Activated effector memory CD4-positive, alpha-beta T cell treated with Interleukin-2 at 50 U/mL for 16 hours (primary cell): Measurements from ENCODE around the gene C5.
"Not testable (repeated sequence)": the region's sequence is repeated elsewhere in the genome, so short reads cannot be mapped to it uniquely, and the experiment has no call there.

ENCODE experiments used
- DNase-seq: peaks from one replicate; pipeline ENCODE4 v3.0.0-alpha.2; 2020

The C5 gene

GRCh38 chr9:120977321-120977720, 72.8 kb downstream of the C5 start:
- DNase-seq: no peak

GRCh38 chr9:120974921-120975320, 75.2 kb downstream of the C5 start:
- no peak for DNase-seq

GRCh38 chr9:120974181-120974580, 75.9 kb downstream of the C5 start:
- no peak for DNase-seq

GRCh38 chr9:120971938-120972337, 78.1 kb downstream of the C5 start:
- DNase-seq: no peak

GRCh38 chr9:120971471-120971870, 78.6 kb downstream of the C5 start:
- DNase-seq: not testable (repeated sequence)

- DNase-seq: no peak
Measured at GRCh38 chr9:120970244-120970643, 79.8 kb downstream of the C5 start.

GRCh38 chr9:120966013-120966369, 84.1 kb downstream of the C5 start:
- DNase-seq: no peak

GRCh38 chr9:120965344-120966012, 84.6 kb downstream of the C5 start:
- DNase-seq: no peak

- no peak for DNase-seq
Measured at GRCh38 chr9:120961936-120962335, 88.1 kb downstream of the C5 start.

GRCh38 chr9:120960001-120960400, 90.1 kb downstream of the C5 start:
- no peak for DNase-seq

- DNase-seq: no peak
Measured at GRCh38 chr9:120956862-120957261, 93.2 kb downstream of the C5 start.

GRCh38 chr9:120951960-120952618, 98.0 kb downstream of the C5 start:
- no peak for DNase-seq

GRCh38 chr9:120950421-120951388, 99.4 kb downstream of the C5 start:
- DNase-seq: no peak

GRCh38 chr9:120949290-120949689, 100.8 kb downstream of the C5 start:
- DNase-seq: no peak

GRCh38 chr9:120948824-120949223, 101.3 kb downstream of the C5 start:
- DNase-seq: no peak

- no peak for DNase-seq
Measured at GRCh38 chr9:120947222-120947621, 102.9 kb downstream of the C5 start.

- no peak for DNase-seq
Measured at GRCh38 chr9:120946259-120946658, 103.8 kb downstream of the C5 start.

- no peak for DNase-seq
Measured at GRCh38 chr9:120944948-120945347, 105.1 kb downstream of the C5 start.

- DNase-seq: no peak
Measured at GRCh38 chr9:120944434-120944843, 105.6 kb downstream of the C5 start.

- no peak for DNase-seq
Measured at GRCh38 chr9:120942186-120943001, 107.7 kb downstream of the C5 start.

- DNase-seq: no peak
Measured at GRCh38 chr9:120941046-120941770, 108.9 kb downstream of the C5 start.

- no peak for DNase-seq
Measured at GRCh38 chr9:120940573-120940972, 109.5 kb downstream of the C5 start.
